ENCODE data around the gene LINC01488. TPM values are rescaled to one million over a fixed set of nuclear protein-coding genes. Genes with fewer than 3 reads are reported as not detected.

The LINC01488 gene
- total RNA-seq, 1 donor from 2014 or later, result not detected

GRCh38 chr11:69475866-69476471, 5.5 kb upstream of the LINC01488 start:
- Histone ChIP-seq H3K36me3 (no peaks in the 10 kb centered on the region), H3K9me3 (no peaks in the 10 kb centered on the region), H3K27ac (no peak overlapping the region), H3K27me3 (no peaks in the 10 kb centered on the region), H3K4me3 (no peak overlapping the region), H3K4me1 (no peaks in the 10 kb centered on the region)
- intact Hi-C loops (cut with DNase I), result no loop called here
- ATAC-seq (no peak), DNase-seq (no peak)
- no peak for TF ChIP-seq CTCF (IDR thresholded peaks at IDR 0.05)

- Histone ChIP-seq H3K36me3 (no peaks in the 10 kb centered on the region), H3K4me3 (no peak overlapping the region), H3K9me3 (no peaks in the 10 kb centered on the region), H3K27ac (no peak overlapping the region), H3K27me3 (no peaks in the 10 kb centered on the region), H3K4me1 (no peaks in the 10 kb centered on the region)
- intact Hi-C loops (cut with DNase I), result no loop called here
- no peak for TF ChIP-seq CTCF (IDR thresholded peaks at IDR 0.05)
- DNase-seq (no peak), ATAC-seq (no peak)
These were observed 4.9 kb upstream of the LINC01488 start for GRCh38 chr11:69476509-69476961.

GRCh38 chr11:69477086-69477485, 4.4 kb upstream of the LINC01488 start:
- no peaks in the 10 kb centered on the region for H3K9me3 ChIP-seq
- TF ChIP-seq CTCF (IDR thresholded peaks at IDR 0.05), result no peak
- no peaks in the 10 kb centered on the region for H3K27me3 ChIP-seq
- H3K4me1 ChIP-seq, result no peaks in the 10 kb centered on the region
- ATAC-seq (no peak), DNase-seq (no peak)
- H3K36me3 ChIP-seq, result no peaks in the 10 kb centered on the region
- no peak overlapping the region for H3K4me3 ChIP-seq
- intact Hi-C loops (cut with DNase I), result no loop called here
- H3K27ac ChIP-seq, result no peak overlapping the region

GRCh38 chr11:69479591-69480271, 1.7 kb upstream of the LINC01488 start:
- DNase-seq, result peak; percentile 52
- no peaks in the 10 kb centered on the region for H3K27me3 ChIP-seq
- no peak for TF ChIP-seq CTCF (IDR thresholded peaks at IDR 0.05)
- H3K4me1 ChIP-seq, result no peaks in the 10 kb centered on the region
- no peak overlapping the region for H3K4me3 ChIP-seq
- H3K36me3 ChIP-seq, result no peaks in the 10 kb centered on the region
- no peak overlapping the region for H3K27ac ChIP-seq
- no peak for ATAC-seq
- H3K9me3 ChIP-seq, result no peaks in the 10 kb centered on the region
- intact Hi-C loops (cut with DNase I), result no loop called here

GRCh38 chr11:69480547-69481392, 693 bp upstream of the LINC01488 start:
- no peaks in the 10 kb centered on the region for H3K27me3 ChIP-seq
- no peak overlapping the region for H3K27ac ChIP-seq
- peak; percentile 13 for ATAC-seq
- H3K4me3 ChIP-seq, result no peak overlapping the region
- no peaks in the 10 kb centered on the region for H3K4me1 ChIP-seq
- H3K9me3 ChIP-seq, result no peaks in the 10 kb centered on the region
- intact Hi-C loops (cut with DNase I), result no loop called here
- DNase-seq, result peak; percentile 54
- no peaks in the 10 kb centered on the region for H3K36me3 ChIP-seq
- no peak for TF ChIP-seq CTCF (IDR thresholded peaks at IDR 0.05)

Data from upper lobe of right lung (tissue), 1 donor.